Psoas muscle (tissue), 8 donors: ENCODE data around the gene ITPR3. TPM values are rescaled to one million over a fixed set of nuclear protein-coding genes. Genes with fewer than 3 reads are reported as not detected.

ENCODE experiments used
- ATAC-seq, 4 donors: fragments of 200-7000 bp; cut with Tn5 transposase; one replicate each; pipeline ENCODE4 v1.9.1; 2020; ENCODE audit warnings: moderate library complexity in 3 of 4, mild to moderate bottlenecking in 2 of 4
- DNase-seq, 2 donors: peaks; one replicate each; pipeline ENCODE4 v3.0.0-alpha.2; 2020
- H3K27ac ChIP-seq: fragments of 200-600 bp; one replicate; pipeline ENCODE4 v1.8.0; 2022
- H3K27me3 ChIP-seq, 3 donors: fragments of 200-600 bp in 1 of 3; one replicate each; pipeline versions ENCODE4 v1.6.1 to v1.8.0; 2013 to 2022; ENCODE audit warnings: low read length in 2 of 3, mild to moderate bottlenecking in 2 of 3, moderate library complexity in 1 of 3; ENCODE audit not compliant: insufficient read depth in 3 of 3
- H3K36me3 ChIP-seq, 2 donors: fragments of 200-600 bp in 1 of 2; one replicate each; pipeline versions ENCODE4 v1.6.1 to v1.8.0; 2013 to 2022; ENCODE audit warnings: low read depth in 1 of 2, mild to moderate bottlenecking in 1 of 2, moderate library complexity in 1 of 2; ENCODE audit not compliant: insufficient read depth in 1 of 2
- H3K4me1 ChIP-seq: fragments of 200-600 bp; one replicate; pipeline ENCODE4 v1.8.0; 2022
- H3K4me3 ChIP-seq: fragments of 200-600 bp; one replicate; pipeline ENCODE4 v1.8.0; 2022; ENCODE audit warnings: mild to moderate bottlenecking
- H3K9me3 ChIP-seq: fragments of 200-600 bp; one replicate; pipeline ENCODE4 v1.8.0; 2022
- WGBS, 3 donors: extraction: QIAGEN DNeasy Blood & Tissue Kit; methylation state at CpG; one replicate each; pipeline versions ENCODE4 v1.1.6 to v1.1.7; 2013; 5-methylcytosine and 5-hydroxymethylcytosine counted together
- intact Hi-C, 2 donors: fragments of 100-400 bp; cut with DNase I; formaldehyde crosslinking; loops; one replicate each; pipeline versions ENCODE4 v1.11.0 to v1.14.2; 2022
- polyA plus RNA-seq, 3 donors: library from polyadenylated mRNA; stranded (reverse); fragments of 200-250 nt; gene quantifications; one replicate each; pipeline ENCODE4 v1.2.3, GENCODE V29; 2013
- total RNA-seq, 4 donors: library from RNA; stranded (reverse); fragmentation: NEBNext Ultra II Directional in 2 of 4; extraction: Animal tissue kit (Norgen Biotek cat#: 25700) in 2 of 4; gene quantifications; one replicate each; pipeline versions ENCODE4 v1.2.1 to v1.2.4, GENCODE V29; 2021 to 2023
- TF ChIP-seq, protein P1 (sequence below): fragments of 200-600 bp; IDR thresholded peaks from one replicate; pipeline ENCODE4 v1.8.0; 2022; ENCODE audit warnings: antibody characterized with exemption
- donor health status: healthy with polysubstance abuse.
- donor health status: DM: no; HTN: no; CAD: no; lungs with moderate emphysema.
- donor health status: Bipolar disorder and iron deficiency.
- donor health status: healthy.
- donor health status: DM: yes; HTN: yes; CAD: no.
- donor health status: DM: no; HTN: no; CAD: no.
- donor health status: DM: no; HTN: no; CAD: no.
- donor health status: DM: yes; HTN: yes; CAD: no.

The ITPR3 gene
- total and polyA plus RNA-seq, 7 donors: 1.9 to 7.4 (median 3.8) TPM

DNA sequence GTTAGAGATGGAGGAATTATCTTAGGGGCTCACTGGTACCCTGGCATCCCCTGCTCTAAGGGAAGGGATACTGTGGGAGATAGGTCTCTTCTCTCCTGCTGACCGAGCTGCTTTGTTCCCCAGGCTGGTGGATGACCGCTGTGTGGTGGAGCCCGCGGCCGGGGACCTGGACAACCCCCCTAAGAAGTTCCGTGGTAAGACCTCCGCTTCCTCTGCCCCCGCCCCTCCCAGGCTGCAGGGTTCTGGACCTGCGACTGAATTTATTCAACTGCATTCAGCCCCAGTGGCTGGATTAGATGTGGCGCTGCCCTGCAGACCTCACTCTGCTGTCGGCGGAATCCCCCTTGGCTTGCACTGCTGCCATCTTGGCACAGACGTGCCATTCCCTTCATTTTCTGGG lies 19.2 kb downstream of the ITPR3 start:
- DNase-seq (no peak), ATAC-seq (no peak)
- Histone ChIP-seq H3K4me3 (no peak overlapping the region), H3K27me3 (no peaks in the 10 kb centered on the region), H3K4me1 (no peaks in the 10 kb centered on the region), H3K27ac (no peak overlapping the region), H3K36me3 (no peaks in the 10 kb centered on the region), H3K9me3 (no peaks in the 10 kb centered on the region)
- intact Hi-C loops: no loop called here
- TF ChIP-seq, protein P1, sequence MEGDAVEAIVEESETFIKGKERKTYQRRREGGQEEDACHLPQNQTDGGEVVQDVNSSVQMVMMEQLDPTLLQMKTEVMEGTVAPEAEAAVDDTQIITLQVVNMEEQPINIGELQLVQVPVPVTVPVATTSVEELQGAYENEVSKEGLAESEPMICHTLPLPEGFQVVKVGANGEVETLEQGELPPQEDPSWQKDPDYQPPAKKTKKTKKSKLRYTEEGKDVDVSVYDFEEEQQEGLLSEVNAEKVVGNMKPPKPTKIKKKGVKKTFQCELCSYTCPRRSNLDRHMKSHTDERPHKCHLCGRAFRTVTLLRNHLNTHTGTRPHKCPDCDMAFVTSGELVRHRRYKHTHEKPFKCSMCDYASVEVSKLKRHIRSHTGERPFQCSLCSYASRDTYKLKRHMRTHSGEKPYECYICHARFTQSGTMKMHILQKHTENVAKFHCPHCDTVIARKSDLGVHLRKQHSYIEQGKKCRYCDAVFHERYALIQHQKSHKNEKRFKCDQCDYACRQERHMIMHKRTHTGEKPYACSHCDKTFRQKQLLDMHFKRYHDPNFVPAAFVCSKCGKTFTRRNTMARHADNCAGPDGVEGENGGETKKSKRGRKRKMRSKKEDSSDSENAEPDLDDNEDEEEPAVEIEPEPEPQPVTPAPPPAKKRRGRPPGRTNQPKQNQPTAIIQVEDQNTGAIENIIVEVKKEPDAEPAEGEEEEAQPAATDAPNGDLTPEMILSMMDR: no peak
- WGBS, 3 donors: 75 to 77% (median 76%) methylated on average over 13 of the region's 13 CpGs

DNA sequence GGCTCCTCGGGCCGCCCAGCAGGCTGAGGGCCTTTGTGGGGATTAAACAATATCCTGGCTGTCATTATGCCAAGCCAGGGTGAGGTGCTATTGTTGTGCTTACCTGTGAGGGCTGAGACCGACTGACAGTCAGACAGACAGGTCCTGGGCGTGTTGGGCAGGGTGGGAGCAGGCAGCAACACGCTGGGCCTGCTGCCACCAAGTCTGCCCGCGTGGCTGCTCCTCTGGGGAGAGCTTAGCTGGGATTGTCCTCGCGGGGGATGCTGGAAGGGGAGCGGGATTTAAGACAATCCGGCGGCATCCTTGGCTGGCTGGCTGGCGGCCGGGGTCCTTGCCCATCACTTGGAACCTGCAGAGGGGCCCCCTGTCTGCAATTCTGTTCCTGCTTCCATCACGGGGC lies 20.0 kb downstream of the ITPR3 start:
- H3K27me3 ChIP-seq: no peaks in the 10 kb centered on the region
- no peak overlapping the region for H3K27ac ChIP-seq
- intact Hi-C loops: no loop called here
- DNase-seq: no peak
- no peak for ATAC-seq
- TF ChIP-seq, protein P1: no peak
- H3K4me3 ChIP-seq: no peak overlapping the region
- no peaks in the 10 kb centered on the region for H3K9me3 ChIP-seq
- H3K4me1 ChIP-seq: no peaks in the 10 kb centered on the region
- 76 to 84% (median 77%) methylated on average over 14 to 15 of the region's 15 CpGs for WGBS, 3 donors
- H3K36me3 ChIP-seq: no peaks in the 10 kb centered on the region

DNA sequence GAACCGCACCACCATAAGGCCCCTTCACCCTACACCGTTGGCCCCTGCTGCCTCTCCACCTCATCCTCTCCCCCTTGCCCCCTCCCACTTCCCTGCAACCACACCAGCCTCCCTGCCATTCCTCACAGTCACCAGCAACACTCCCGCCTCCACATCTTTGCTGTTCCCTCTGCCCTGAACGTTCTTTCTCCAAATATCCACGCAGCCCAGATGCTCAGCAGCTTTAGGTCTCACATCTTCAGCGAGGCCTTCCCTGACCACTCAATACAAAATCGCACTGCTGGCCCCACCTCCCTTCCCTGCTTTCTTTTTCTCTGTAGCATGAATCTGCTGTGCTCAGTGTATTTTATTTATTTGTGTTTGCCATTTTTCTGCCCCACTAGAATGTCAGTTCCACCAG lies 20.5 kb downstream of the ITPR3 start:
- Histone ChIP-seq H3K27ac (no peak overlapping the region), H3K4me1 (no peaks in the 10 kb centered on the region), H3K27me3 (no peaks in the 10 kb centered on the region), H3K36me3 (no peaks in the 10 kb centered on the region), H3K9me3 (no peaks in the 10 kb centered on the region), H3K4me3 (no peak overlapping the region)
- no peak for ATAC-seq
- intact Hi-C loops: no loop called here
- DNase-seq: no peak
- WGBS, 3 donors: 72 to 79% (median 77%) methylated on average over 6 to 7 of the region's 7 CpGs
- TF ChIP-seq, protein P1: no peak

DNA sequence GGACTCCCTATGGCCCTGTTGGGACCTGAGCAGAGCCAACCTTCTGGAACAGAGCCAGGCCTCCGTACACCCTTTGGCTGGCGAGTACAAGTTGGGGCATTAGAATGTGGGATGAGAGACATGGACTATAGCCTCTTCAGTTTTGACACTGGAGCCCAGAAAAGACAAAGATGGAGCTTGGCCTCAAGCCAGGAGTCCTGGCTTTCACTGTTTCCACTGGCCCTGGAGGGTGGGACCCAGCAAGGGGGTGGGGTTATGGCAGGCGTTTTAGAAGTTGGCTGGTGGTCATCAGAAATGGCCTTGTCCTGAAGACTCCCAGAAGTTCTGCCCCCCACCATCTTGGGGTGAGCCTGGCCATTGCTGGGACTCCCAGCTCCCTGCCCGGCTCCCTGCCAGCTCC lies 21.8 kb downstream of the ITPR3 start:
- 43 to 58% (median 54%) methylated on average over 3 to 4 of the region's 4 CpGs for WGBS, 3 donors
- H3K27ac ChIP-seq: no peak overlapping the region
- DNase-seq (no peak), ATAC-seq (no peak)
- H3K9me3 ChIP-seq: no peaks in the 10 kb centered on the region
- no peaks in the 10 kb centered on the region for H3K36me3 ChIP-seq
- H3K4me3 ChIP-seq: no peak overlapping the region
- H3K27me3 ChIP-seq: no peaks in the 10 kb centered on the region
- H3K4me1 ChIP-seq: no peaks in the 10 kb centered on the region
- intact Hi-C loops: no loop called here
- TF ChIP-seq, protein P1: no peak

DNA sequence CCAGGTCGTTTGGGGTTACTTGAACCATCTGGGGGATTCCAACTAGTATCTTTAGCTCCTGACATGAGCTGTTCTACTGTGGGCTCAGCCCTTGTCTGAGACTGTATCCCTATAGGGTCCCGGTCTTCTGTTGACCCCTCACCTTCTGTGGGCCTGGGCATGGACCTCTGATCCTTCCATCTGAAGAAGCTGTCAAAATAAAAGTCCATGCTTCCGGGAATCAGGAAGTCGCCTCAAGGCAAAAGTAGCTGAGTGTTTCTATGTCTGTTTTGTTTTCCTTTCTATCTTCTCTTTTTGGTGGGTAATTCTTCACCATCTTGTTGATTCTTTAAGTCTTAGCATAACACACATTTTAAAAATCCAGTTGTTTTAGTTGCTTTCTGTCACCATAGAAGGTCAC lies 30.3 kb downstream of the ITPR3 start:
- Histone ChIP-seq H3K36me3 (no peaks in the 10 kb centered on the region), H3K4me1 (no peaks in the 10 kb centered on the region), H3K4me3 (no peak overlapping the region), H3K27me3 (no peaks in the 10 kb centered on the region), H3K27ac (no peak overlapping the region), H3K9me3 (no peaks in the 10 kb centered on the region)
- WGBS, 3 donors: 67 to 72% (median 68%) methylated on average over 4 of the region's 4 CpGs
- DNase-seq: no peak
- no peak for ATAC-seq
- TF ChIP-seq, protein P1: no peak
- intact Hi-C loops: no loop called here
